SW480 (cell line): ENCODE data around the gene SLC16A12.
"Not testable (repeated sequence)": the region's sequence is repeated elsewhere in the genome, so short reads cannot be mapped to it uniquely, and the experiment has no call there.

Source experiments
- DNase-seq: peaks from one replicate; pipeline ENCODE4 v3.0.0-alpha.2; 2016; ENCODE audit warnings: low spot score

Gene SLC16A12

DNA sequence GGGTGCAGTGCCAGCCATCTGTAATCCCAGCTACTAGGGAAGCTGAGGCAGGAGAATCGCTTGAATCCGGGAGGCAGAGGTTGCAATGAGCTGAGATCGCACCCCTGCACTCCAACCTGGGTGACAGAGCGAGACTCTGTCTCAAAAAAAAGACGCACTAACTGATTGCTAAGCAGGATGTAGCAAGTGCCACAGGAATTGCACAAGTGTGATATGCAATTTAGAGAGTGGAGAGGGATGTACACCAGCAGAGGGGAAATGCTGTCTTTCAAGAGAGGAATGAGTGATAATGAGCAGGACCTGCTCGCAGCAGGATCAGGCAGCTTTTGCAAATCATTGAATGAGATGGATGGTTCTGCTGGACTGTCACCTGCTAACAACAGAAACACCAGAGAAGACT lies 13.3 kb upstream of the SLC16A12 start:
- no peak for DNase-seq

- DNase-seq: no peak
Measured at GRCh38 chr10:89547853-89548513, 12.6 kb upstream of the SLC16A12 start.

GRCh38 chr10:89546651-89547050 lies 11.3 kb upstream of the SLC16A12 start:
- not testable (repeated sequence) for DNase-seq

- DNase-seq: no peak
Measured at GRCh38 chr10:89543841-89544240, 8.4 kb upstream of the SLC16A12 start.

DNA sequence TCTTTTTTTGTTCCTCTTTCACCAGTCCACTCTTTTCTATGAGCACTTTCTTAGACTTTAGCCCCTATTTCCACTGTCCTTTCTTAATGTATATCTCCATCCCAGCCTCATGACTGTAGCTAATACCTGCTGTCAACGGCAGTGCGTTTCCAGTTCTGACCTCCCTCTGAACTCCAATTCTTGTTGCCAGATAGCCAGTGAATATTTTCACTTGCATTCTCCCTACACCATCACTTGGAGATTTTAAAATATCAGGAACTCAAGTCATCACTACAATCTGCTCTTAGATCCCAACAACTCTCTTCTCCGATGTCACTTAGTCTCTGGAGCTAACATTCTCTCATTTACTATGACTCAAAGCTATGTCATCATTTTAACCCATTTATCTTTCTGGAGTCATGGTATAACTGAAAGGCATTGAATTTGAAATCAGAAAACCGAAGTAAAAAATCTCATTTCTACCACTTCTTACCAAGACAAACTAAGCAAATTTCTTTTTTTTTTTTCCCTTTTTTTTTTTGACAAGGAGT lies 5.1 kb upstream of the SLC16A12 start:
- DNase-seq: no peak

GRCh38 chr10:89537364-89537763 lies 2.0 kb upstream of the SLC16A12 start:
- DNase-seq: no peak

DNA sequence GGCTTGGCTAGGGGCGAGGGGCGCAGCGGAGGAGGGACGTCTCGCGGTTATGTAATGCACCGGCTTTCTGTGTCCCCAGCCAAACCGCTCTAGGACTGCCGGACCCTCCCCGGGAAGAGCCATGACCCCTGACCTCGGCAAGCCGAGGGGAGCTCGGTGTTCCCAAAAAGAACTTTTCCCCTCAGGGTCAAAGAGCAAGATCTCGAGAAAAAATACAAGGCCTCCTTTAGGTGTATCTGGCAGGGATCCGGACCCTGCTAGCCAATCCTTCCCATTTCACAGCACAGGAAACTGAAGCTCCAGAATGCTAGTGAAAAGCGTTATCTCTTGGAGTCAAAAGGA lies 590 bp upstream of the SLC16A12 start:
- no peak for DNase-seq

DNA sequence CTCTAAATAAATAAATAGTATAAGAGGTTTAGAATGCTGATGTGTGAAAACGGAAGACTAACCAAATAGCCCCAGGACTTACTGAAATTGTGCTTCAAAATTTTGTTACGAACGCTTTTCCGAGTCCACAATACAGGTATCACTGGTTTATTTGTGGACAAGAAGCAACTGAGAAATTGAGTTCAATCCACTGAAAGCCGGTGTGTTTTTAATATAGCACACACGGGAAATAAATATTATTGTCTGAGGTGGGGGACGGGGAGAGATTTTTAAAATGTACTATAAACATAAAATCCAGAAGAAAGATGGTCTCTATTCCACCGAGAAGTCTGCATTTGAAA lies 598 bp downstream of the SLC16A12 start:
- DNase-seq: no peak

DNA sequence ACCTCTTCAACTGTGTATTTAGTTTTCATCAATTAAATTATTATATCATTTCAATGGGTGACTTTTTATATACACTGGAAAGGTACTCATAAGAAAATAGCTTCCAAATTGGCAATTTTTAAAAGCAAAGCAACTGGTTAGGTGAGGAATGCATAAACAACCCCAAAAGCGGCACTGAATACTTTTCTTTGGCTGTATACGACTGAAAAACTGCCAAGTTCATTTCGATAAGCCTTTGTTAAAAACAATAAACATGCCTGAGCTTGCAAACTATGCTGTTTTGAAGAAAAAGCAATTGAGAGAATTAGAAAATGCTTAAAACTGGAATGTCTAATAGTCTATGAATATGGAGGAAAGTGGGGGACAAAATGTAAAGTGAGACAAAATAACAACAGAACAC lies 2.9 kb downstream of the SLC16A12 start:
- no peak for DNase-seq

- no peak for DNase-seq
Measured at GRCh38 chr10:89531359-89531758, 4.0 kb downstream of the SLC16A12 start.

GRCh38 chr10:89529711-89530110 lies 5.7 kb downstream of the SLC16A12 start:
- DNase-seq: not testable (repeated sequence)

GRCh38 chr10:89526358-89526757 lies 9.0 kb downstream of the SLC16A12 start:
- DNase-seq: no peak

DNA sequence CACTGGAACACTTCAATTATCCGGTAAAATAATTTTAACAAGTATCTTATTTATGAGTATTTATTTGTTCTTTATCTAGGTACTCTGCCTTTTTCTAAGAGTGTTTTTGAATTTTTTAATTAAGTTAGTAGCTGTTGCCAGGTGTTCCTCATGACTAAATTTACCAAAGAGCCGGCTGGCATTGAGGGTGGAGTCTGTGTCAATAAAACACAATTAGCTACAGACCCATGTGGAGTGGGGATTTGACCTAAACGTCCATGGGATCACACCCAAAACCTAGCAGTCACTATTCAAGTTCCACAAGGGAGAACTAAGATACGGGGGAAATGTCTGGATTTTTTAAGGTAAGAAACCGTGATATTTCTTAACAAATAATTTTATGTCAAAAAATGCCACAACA lies 9.8 kb downstream of the SLC16A12 start:
- no peak for DNase-seq

DNA sequence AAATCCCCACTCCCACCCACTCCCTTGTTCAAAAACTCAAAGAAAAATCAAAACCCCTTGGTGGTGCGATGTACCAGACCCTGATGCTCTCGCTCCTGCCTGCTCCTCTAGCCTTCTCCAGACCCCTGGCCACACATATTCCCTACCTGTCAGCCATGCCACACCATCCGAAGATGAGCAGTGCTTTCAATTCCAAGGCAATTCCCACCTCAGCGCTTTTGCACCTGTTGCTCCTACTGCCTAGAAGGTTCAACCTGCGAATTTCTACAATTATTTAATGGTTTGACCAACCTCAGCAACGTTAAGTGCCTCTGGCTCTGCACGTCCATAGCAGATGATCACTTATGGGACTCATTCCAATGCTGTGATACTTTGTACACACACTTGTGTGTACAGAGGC lies 11.1 kb downstream of the SLC16A12 start:
- DNase-seq: no peak

DNA sequence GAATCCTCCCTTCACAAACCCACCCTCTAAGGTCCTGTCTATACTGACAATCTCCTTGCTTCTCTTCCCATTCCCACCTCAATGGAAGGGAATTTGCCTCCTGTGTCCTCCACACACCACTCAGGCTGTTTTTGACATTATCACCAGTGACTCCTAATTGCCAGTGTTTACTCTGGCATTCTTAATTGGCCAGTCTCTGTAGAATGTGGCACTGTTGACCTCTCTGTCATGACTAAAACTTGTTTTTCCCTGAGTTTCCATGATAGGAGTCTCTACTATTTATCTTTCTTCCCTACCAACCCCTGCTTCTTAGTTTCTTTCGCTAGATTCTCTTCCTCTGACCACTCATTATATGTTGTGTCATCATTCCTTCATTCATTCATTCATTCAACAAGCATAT lies 12.1 kb downstream of the SLC16A12 start:
- no peak for DNase-seq

DNA sequence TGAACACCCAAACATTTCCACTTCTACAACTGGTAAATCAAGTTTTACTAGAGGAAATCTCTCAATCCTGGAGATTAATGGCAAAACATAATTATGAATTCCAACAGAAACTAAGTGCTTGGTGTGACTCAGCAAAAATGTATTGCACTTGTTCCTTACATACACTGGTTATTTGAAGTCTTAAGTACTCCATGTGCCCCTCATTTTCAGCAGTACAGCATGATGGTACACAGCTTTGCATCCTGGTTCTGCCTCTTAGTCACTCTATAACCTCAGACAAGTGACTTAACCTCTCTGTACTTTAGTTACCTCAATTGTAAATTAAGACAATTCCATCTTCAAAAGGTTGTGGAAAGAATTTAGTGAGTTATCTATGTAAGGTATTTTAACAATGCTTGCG lies 12.9 kb downstream of the SLC16A12 start:
- DNase-seq: no peak

- DNase-seq: no peak
Measured at GRCh38 chr10:89521368-89521767, 14.0 kb downstream of the SLC16A12 start.

- DNase-seq: no peak
Measured at GRCh38 chr10:89520706-89521105, 14.7 kb downstream of the SLC16A12 start.

DNA sequence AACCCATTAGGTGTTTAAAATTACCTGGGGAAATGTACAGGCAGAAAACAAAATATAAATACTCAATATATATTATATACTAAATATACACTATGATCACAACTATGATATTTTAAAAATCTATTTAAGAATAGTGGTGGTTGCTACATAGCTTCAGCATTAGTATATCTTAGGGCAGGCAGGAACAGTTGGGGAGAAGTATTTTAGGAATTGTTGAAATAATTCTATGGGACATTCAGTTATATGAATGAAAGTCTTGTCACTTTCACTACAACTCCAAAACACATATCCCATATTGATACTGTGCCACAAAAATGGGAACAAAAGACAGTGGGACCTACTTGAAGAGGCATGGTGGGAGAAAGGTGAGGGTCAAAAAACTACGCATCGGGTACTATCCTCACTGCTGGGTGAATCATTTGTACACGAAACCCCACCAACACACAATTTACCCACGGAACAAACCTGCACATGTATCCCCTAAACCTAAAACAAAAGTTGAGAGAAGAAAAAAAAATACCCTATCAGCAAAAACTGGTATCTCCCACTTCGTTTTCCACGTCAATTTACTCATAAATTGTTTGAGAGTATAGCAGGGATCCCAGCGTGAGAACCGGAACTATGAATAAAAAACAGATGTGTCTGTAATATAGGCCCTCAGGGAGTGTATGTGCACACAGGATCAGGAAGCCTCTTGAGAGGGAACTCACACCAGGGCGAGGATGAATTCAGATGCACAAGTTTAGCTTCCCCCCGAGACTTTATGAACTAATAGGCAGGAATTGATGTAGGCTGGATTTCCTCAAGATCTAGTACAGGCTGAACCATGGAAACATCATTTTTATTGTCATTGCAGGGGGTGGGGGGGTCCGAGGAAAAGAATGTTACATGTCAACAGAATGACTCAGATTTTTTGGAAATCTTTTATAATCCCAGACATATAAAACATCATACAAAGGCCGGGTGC lies 16.2 kb downstream of the SLC16A12 start:
- DNase-seq: no peak

DNA sequence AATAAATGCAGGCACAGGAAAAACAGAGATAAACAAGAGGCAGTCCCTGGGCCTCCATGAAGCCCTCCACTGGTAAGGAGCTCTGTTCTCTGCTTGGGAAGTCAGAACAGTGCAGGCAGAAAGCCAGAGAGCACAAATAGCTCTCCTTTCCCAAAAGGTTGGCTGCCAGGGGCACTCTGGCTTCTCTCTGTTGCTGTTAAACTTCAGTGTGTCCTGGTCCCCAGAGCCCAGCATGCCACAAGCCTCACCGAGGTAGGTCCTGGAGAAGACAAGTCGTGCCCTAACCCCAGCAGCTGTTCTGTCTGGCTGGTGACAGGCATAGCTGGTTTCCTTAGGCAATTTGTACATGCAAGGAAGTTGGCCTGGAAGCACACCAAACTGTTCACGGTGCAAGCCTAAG lies 17.3 kb downstream of the SLC16A12 start:
- DNase-seq: no peak

GRCh38 chr10:89516149-89516832 lies 19.1 kb downstream of the SLC16A12 start:
- no peak for DNase-seq

DNA sequence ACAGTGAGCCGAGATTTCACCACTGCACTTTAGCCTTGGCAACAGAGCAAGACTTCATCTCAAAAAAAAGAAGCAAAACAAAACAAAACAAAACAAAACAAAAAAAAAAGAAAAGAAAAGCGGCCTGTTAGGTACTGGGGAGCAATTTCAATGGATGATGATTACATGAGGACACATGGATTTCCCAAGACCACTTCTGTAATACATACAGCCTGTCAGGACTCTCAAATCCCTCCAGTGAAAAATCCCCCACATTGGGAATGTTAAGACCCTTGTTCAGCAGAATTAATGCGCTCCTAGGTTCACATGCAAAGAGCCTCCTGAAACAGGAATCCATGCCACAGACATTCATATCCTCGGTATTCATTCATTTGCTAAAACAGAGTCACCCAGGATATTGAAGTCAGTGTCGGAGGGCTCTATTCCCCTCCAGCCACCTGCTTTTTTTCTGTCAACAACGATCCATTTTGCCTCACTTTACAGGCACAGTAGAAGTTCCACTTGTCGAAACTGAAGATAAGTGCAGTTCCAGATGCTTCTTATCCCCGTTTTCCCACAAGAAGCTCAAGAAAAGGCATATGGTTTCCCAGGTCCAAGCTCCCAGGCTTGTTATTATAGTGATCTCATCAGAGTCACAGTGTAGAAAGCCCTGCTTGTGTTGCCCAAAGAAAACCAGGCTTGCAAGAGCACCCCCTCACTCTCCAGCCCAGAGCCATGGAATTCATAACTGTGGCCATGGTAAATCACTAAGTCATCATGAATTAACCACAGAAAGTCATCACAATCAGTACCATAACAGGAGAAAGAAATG lies 20.2 kb downstream of the SLC16A12 start:
- DNase-seq: no peak
